ENCODE data around the gene GPR42. TPM values are rescaled to one million over a fixed set of nuclear protein-coding genes. Genes with fewer than 3 reads are reported as not detected.
A peak's percentile ranks its signal among the peaks of the same experiment; 100 is the strongest.
"Not testable (repeated sequence)": the region's sequence is repeated elsewhere in the genome, so short reads cannot be mapped to it uniquely, and the experiment has no call there.

The GPR42 gene
- total RNA-seq, 1 donor from 2014 or later = not detected

DNA sequence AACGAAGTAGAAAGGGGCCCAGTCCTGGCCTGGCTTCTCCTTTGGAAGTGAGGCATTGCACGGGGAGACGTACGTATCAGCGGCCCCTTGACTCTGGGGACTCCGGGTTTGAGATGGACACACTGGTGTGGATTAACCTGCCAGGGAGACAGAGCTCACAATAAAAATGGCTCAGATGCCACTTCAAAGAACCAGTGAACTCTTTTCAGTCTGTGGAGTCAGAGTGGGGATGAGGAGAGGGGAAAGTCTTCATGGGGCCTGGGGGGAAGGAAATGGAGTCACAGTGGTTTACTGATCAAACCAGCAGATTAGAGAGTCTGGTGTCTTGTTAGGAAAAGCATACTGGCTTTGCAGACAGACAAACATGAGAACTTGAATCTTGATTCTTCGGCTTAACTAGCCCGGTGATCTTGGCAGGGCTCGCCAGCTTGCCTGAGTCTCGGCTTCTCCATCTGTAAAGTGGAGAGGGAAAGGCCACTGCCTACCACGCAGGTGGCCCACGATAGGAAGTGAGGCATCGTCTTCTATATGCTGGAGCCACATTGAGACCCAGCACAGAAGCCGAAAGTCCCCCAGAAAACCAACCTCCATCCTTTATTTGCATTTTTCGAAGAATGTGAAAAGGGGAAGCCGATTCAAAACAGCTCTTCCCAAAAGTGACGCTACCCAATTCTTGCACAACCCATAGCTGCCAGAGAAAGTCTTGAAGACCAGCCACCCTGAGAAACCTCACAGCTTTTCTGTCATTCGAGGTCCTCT is 23.5 kb upstream of the GPR42 start, which contains the start of gene FFAR1:
Gene FFAR1, plus strand, starts transcription at position 732 of the 759 bp plus-strand sequence. CDS start 3,650 bp downstream, outside the sequence.
- no peak for DNase-seq

DNA sequence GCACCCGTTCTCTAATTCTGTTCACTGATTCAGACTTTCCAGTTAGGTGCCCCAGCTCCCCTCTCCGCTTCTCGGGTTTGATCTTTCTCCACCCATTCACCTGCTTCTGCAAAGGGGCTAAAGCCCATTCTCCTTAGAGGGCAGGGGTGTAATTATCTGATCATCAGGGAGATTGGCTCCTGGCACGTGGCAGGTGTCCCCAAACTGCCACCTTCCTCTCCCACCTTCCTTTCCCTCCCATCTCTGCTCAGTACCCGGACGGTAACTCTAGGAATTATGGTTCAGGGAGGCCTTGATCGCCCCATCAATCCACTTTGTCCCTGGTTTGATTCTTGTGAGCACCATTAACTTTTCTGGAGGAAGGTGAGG is 23.0 kb upstream of the GPR42 start:
- DNase-seq = no peak

DNA sequence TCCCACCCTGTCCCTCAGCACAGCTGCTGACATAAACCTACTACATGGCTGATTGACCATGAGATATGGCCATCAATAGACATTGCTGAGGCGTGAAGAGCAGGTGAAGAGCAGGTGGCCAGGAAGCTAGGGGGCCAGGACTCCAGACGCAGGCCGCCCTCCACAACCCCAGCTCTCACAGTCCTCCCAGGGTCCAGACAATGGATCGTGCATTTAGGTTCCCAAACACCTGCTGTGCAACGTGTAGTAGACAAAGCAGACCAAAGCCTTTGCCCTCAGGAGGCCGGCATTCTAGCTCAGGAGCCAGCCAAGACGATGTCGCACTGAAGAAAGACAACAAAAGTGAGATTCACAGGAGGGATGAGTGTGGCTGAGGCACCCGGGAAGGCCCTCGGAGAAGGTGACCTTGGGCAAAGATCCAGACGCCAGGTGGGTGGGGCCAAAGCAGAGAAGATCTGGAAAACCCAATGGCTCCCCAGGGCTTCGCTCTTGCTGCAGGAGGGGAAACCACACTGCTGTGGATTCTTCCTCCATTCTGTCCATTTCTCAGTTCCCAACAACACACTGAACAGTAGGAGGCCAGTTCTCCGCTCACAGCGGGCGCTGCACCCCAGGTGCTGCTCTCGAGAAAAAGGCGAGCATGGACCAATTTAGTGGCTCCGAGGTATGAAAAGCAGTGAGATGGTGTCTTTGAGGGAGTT is 21.8 kb upstream of the GPR42 start:
- no peak for DNase-seq

DNA sequence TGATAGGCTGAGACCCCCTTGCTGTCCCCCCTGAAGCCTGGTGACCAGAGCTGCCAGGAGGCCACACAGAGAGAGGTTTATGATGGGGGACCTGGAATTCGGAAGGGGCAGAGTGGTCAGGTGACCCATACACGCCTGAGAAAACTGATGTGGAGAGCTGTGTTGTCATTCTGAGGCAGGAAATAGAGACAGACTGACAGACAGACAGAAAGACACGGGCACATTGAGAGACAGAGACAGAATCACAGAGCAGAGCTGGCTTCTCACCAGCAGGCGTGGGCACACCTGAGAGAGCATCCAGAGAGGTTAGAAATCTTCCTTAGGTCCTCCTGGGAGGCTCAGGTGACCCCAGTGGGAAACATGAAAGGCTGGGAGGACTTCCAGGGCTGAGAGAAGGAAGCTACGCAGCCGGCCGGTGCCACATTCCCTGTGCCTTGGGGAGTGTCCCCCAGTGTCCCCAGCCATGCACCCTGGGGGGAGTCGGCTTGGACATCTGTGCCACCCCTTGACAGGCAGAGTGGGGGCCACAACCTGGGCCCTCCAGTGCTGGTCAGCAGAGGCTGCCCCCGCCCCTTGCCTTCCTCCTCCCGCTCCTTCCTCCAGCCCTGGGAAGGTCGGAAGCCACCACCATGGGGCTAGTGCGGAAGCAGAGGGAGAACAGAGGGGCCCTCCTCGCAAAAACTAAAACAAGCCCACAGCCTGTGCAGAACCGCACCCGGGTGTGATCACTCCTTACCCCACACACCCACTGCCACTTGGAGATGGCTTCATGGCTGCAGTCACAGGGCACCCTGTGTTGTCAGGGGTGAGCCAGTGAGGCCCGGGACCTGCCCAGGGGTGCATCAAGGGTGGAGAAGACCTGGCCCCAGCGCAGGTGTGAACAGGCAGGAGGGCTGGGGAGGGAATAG is 21.0 kb upstream of the GPR42 start:
- no peak for DNase-seq

DNA sequence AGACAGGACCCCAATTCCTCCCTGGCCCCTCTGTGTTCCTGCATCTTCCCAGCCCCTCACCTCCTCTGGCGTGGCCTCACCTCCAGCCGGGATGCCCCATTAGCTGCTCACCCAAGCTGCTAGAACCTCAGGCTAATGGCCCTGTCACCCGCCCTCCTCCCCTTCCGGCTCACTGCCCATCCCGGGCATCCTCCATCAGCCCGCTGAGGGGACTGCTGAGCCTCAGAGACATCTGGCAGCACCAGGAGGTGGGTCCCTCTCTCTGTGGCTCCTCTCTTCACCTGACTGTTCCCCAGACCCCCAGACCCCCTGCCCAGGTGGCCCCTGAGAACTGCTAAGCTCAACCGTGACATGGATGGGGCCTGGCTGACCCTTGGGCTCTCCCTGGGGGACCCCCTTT is 20.3 kb upstream of the GPR42 start:
- DNase-seq = no peak

DNA sequence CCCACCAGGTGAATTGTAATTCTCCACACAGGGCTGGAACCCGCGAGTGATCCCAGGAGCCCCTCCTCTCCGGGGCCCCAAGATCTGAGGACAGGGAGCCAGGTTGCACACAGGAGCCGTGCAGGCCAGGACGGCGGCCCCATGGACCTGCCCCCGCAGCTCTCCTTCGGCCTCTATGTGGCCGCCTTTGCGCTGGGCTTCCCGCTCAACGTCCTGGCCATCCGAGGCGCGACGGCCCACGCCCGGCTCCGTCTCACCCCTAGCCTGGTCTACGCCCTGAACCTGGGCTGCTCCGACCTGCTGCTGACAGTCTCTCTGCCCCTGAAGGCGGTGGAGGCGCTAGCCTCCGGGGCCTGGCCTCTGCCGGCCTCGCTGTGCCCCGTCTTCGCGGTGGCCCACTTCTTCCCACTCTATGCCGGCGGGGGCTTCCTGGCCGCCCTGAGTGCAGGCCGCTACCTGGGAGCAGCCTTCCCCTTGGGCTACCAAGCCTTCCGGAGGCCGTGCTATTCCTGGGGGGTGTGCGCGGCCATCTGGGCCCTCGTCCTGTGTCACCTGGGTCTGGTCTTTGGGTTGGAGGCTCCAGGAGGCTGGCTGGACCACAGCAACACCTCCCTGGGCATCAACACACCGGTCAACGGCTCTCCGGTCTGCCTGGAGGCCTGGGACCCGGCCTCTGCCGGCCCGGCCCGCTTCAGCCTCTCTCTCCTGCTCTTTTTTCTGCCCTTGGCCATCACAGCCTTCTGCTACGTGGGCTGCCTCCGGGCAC is 19.3 kb upstream of the GPR42 start:
- no peak for DNase-seq

DNA sequence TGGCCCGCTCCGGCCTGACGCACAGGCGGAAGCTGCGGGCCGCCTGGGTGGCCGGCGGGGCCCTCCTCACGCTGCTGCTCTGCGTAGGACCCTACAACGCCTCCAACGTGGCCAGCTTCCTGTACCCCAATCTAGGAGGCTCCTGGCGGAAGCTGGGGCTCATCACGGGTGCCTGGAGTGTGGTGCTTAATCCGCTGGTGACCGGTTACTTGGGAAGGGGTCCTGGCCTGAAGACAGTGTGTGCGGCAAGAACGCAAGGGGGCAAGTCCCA is 18.8 kb upstream of the GPR42 start:
- DNase-seq = no peak

DNA sequence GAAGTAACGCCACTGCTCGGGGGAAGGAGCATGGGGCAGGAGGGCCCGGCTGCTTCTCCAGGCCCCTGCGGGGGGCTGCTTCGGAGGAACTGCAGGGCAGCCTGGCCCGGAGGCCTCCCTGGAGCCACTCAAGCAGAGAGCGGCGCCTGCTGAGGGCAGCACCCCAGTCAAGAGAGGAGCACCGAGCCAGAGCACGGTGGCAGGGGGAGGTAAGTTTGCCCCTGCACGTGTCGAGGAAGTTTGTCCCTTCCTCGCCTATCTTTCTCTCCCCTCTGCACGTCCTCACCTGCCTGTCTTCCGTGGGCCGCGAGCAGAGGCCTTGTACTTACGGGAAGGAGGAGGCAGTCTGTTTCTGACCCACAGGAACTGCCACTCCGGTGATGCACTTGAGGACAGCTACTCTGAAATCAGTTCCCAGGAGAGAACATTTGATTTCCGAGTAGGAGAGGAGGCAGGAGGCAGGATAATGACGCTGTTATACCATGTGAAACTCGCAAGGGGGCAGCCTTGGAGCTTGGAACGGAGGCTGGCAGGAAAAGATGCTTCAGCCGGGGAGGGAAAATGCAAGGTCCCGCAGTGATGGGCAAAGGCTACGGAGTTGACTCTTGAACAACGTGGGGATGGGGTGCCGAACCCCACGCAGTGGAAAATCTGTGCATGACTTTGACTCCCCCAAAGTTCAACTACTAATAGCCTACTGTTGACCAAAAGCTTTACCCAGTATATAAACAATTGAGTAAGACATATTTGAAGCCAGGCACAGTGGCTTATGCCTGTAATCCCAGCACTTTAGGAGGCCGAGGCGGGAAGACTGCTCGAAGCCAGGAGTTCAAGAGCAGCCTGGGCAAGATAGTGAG is 18.2 kb upstream of the GPR42 start:
- peak; percentile 38 for DNase-seq

DNA sequence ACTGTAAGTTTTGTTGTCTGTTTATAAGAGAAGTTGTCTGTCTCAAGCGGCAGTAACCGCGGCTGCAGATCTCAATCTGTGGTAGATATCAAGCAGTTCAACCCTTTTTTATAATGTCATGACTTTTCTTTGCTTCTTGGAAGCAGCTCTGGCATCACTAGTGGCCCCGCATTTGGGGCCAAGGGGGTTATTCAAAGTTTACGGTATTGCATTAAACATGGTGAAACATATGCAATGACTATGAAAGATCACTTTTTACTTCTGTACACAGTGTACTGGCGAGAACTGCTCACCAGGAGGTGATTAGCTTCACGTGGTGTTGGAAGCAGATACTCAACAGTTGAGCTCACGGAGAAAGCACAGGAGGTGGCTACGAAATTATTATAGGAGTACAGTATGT is 17.2 kb upstream of the GPR42 start:
- no peak for DNase-seq

DNA sequence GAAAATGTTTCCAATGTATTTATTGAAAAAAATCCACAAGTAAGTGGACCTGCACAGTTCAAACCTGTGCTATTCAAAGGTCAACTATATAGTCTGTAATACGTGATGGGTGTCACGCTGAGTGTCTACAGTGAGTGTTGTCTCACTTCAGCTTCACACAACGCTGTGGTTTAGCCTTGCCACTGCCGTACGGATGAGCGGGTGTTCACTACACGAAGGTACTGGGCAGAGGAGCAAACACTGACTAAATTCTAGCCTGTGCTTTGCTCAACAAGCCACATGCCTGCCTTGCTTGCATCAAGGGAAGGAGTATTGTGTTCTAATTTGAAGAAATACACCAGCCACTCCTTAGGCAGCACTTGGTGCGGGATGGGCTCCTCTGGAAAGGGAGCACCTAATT is 16.0 kb upstream of the GPR42 start:
- DNase-seq = no peak

DNA sequence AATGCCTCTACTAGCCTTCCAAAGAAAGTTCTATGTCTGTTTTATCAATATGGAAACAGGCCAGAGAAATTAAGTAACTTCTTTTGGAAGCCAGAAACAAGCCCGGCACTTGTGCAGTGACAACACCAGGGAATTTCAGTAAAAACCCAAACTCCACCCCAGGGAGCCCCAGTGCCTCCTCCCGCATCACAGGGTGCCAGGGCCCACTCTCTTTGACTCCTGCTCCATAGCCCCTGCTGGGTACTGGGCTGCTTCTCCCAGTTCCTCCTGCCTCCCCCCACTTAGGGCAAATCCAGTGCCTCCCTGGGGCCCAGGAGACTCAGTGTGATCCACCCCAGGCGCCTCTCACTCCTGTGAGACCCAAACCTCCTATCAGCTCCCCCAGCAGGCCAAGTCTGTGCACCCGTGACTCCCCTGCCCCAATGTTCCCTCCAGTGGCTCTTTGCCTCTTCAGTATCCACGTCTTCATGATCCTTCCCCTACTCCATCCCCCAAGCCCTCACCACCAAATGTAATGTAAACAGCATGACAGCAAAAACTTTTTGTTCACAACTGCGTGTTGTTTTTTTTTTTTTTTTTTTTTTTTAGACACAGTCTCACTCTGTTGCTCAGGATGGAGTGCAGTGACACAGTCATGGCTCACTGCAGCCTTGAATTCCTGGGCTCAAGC is 14.9 kb upstream of the GPR42 start:
- no peak for DNase-seq

DNA sequence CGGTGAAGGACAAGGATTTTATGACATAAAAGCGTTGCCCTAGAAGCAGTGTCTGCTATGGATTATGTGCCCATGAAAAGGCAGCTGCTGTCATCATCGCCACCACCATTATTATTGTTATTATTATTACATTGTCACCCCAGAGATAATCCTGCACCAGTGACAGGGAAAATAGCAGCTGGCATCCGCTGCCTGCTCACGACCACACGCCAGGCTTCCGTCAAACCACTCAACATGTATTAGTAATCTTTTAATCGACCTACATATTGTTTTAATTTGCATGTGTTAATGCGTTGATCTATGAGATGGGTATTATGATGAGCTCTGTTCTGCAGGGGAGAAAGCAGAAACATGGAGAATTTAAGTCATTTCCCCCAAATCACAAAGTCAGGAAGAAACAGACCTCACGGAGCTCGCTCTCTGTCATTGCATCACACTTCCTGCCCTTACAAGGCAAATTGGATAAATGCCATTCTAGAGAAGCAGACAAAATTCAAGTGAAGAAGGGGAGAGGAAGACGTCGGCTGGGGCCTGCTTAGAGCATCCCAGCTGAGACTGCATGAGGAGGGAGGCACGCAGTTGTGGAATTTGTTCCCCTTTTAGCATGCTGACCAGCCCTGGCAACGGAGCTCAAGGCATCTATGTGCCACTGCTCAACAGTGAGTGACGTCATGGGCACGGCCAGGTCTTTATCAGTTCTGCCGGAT is 12.8 kb upstream of the GPR42 start, which contains the start of gene FFAR3:
Gene FFAR3, plus strand, starts transcription at position 594 of the 707 bp plus-strand sequence. CDS start 431 bp downstream, outside the sequence.
- no peak for DNase-seq

DNA sequence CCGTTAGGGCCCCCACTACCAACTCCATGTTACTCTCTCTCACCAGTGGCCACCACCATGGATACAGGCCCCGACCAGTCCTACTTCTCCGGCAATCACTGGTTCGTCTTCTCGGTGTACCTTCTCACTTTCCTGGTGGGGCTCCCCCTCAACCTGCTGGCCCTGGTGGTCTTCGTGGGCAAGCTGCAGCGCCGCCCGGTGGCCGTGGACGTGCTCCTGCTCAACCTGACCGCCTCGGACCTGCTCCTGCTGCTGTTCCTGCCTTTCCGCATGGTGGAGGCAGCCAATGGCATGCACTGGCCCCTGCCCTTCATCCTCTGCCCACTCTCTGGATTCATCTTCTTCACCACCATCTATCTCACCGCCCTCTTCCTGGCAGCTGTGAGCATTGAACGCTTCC is 12.0 kb upstream of the GPR42 start:
- DNase-seq = not testable (repeated sequence)

DNA sequence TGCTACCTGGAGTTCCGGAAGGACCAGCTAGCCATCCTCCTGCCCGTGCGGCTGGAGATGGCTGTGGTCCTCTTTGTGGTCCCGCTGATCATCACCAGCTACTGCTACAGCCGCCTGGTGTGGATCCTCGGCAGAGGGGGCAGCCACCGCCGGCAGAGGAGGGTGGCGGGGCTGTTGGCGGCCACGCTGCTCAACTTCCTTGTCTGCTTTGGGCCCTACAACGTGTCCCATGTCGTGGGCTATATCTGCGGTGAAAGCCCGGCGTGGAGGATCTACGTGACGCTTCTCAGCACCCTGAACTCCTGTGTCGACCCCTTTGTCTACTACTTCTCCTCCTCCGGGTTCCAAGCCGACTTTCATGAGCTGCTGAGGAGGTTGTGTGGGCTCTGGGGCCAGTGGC is 11.5 kb upstream of the GPR42 start:
- not testable (repeated sequence) for DNase-seq

DNA sequence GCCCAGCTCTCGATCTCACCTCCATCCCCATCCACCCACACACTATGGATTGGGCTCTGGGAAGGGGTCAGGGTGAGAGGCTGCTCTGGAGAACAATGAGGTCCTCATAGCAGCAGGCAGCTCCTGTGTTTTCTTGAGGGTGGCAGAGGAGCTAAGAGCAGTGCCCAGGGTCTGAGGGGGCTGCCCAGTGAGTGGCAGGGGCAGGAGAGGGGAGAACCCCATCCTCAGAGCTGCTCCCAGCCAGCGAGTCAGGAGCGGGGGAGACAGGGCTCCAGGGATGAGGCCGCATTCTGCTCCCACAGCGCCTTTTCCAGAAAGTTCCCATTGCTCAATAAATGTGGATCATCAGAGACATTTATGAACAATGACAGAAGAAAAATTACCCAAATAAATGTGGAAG is 10.8 kb upstream of the GPR42 start:
- not testable (repeated sequence) for DNase-seq

DNA sequence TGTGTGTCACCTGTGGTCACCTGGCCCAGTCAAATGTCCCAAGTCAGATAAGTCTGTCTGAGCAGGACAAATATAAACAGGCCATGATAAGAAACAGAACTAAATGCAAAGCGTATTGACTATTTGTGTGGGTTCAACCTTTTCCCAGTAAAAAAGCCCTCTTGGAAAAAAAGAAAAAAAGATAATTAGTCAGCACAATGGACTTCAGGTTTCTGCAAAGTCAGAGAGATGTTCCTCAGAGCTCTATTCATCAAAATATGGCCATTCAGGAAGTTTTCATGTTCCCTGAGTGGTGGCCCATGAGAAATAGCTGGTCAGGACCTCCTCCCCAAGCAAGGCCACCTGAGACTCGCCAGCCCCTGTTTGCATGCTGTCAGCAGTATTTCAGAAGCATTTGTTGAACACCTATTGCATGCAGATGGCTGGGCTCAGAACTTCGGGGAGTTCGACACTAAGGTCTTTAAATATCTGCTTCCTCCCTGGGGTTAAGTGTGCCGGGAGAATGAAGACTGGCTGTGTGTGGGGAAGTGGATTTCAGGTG is 9.9 kb upstream of the GPR42 start:
- DNase-seq = no peak

DNA sequence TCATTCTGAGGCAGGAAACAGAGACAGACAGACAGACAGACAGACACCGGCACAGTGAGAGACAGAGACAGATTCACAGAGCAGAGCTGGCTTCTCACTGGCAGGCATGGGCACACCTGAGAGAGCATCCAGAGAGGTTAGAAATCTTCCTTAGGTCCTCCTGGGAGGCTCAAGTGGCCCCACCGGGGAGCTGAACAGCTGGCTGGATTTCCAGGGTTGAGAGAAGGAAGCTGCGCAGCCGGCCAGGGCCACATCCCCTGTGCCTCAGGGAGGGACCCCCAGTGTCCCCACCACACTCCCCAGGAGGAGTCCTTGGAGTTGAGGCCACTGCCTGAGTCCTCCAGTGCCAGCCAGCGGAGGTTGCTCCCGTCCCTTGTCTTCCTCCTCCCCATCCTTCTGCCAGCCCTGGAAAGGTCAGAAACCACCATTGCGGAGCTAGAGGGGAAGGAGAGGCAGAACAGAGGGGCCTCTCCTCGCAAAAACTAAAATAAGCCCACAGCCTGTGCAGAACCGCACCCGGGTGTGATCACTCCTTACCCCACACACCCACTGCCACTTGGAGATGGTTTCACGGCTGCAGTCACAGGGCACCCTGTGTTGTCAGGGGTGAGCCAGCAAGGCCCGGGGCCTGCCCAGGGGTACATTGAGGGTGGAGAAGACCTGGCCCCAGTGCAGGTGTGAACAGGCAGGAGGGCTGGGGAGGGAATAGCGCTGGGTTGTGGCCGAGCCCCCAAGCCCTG is 8.4 kb upstream of the GPR42 start:
- no peak for DNase-seq

DNA sequence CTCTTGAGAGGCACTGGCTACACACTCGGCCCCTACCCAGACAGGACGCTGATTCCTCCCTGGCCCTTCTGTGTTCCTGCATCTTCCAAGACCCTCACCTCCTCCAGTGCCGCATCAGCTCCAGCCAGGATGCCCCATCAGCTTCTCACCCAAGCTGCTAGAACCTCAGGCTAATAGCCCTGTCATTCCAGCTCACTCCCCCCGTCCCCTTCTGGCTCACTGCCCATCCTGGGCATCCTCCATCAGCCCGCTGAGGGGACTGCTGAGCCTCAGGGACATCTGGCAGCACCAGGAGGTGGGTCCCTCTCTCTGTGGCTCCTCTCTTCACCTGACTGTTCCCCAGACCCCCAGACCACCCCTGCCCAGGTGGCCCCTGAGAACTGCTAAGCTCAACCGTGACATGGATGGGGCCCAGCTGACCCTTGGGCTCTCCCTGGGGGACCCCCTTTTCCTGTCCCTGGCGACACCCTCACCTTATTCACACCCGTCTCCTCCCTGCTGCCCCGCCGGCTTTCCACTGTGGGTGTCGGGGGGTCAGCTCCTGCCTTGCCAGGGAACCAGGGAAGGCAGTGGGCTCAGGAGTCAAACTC is 7.8 kb upstream of the GPR42 start:
- DNase-seq = no peak
